NCI-H2227 treated with DMSO at 0.1 percent for 48 hours (cell line): ENCODE measurements around the gene MRPL36.
"Not testable (repeated sequence)": the region's sequence is repeated elsewhere in the genome, so short reads cannot be mapped to it uniquely, and the experiment has no call there.

Experiments
- DNase-seq: peaks from one replicate; lab custom pipeline; 2025; lab: John Stamatoyannopoulos, UW

The MRPL36 gene

GRCh38 chr5:1815071-1815786 lies 15.6 kb upstream of the MRPL36 start:
- DNase-seq: no peak

- no peak for DNase-seq
Measured at GRCh38 chr5:1814183-1815020, 14.8 kb upstream of the MRPL36 start.

- DNase-seq: no peak
Measured at GRCh38 chr5:1810581-1811101, 11.0 kb upstream of the MRPL36 start.

GRCh38 chr5:1809416-1810035 lies 9.9 kb upstream of the MRPL36 start:
- DNase-seq: peak; percentile 6

- no peak for DNase-seq
Measured at GRCh38 chr5:1808439-1808838, 8.8 kb upstream of the MRPL36 start.

GRCh38 chr5:1807451-1808185 lies 8.0 kb upstream of the MRPL36 start:
- DNase-seq: no peak

- no peak for DNase-seq
Measured at GRCh38 chr5:1806974-1807373, 7.3 kb upstream of the MRPL36 start.

GRCh38 chr5:1806199-1806598 lies 6.6 kb upstream of the MRPL36 start:
- DNase-seq: no peak

- DNase-seq: no peak
Measured at GRCh38 chr5:1805736-1806135, 6.1 kb upstream of the MRPL36 start.

- DNase-seq: no peak
Measured at GRCh38 chr5:1805326-1805725, 5.7 kb upstream of the MRPL36 start.

- DNase-seq: no peak
Measured at GRCh38 chr5:1804001-1804690, 4.5 kb upstream of the MRPL36 start.

GRCh38 chr5:1803192-1803591 lies 3.6 kb upstream of the MRPL36 start:
- DNase-seq: no peak

GRCh38 chr5:1801967-1802295 lies 2.3 kb upstream of the MRPL36 start:
- no peak for DNase-seq

- peak; percentile 89 for DNase-seq
Measured at GRCh38 chr5:1801222-1801966, 1.8 kb upstream of the MRPL36 start, which contains the start of gene NDUFS6. NDUFS6 (plus strand) TSS chr5:1801407; CDS start chr5:1801418, 11 bp downstream.

- peak; percentile 89 for DNase-seq
Measured at GRCh38 chr5:1800472-1801221, 1.0 kb upstream of the MRPL36 start.

GRCh38 chr5:1799110-1799601 lies 481 bp downstream of the MRPL36 start:
- DNase-seq: no peak

- not testable (repeated sequence) for DNase-seq
Measured at GRCh38 chr5:1798589-1798988, 1.0 kb downstream of the MRPL36 start.

GRCh38 chr5:1797855-1798254 lies 1.8 kb downstream of the MRPL36 start:
- DNase-seq: no peak

- DNase-seq: no peak
Measured at GRCh38 chr5:1797103-1797800, 2.4 kb downstream of the MRPL36 start.
